ENCODE data around the gene CADM2.

DNA sequence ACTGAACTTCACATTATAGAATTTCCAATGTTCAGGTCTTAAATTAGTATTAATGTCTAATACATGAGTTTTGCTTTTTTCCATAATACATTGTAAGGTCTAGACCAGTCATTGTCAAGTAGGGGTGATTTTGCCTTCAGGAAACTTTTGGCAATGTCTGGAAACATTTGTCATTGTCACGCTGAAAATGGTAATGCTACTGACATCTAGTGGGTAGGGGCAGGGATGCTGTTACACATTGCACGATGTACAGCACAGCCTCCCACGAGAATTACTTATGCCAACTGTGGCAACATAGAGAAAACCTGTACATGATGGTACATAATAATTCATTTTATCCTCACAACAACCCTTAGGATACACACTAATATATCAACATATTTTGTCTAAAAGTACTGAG lies 384.1 kb downstream of the CADM2 start:
- no peak for TF ChIP-seq EZH2 (IDR thresholded peaks at IDR 0.05)
- no peak for TF ChIP-seq POLR2AphosphoS5 (IDR thresholded peaks at IDR 0.05; ENCODE audit: borderline replicate concordance, low read depth, low read length)
- TF ChIP-seq FOXP2 (optimal IDR thresholded peaks at IDR 0.05; ENCODE audit: control extremely low read depth, extremely low read length, insufficient read depth): no peak

Data from SK-N-MC (cell line).